ENCODE measurements around the gene TSC22D4. TPM values are rescaled to one million over a fixed set of nuclear protein-coding genes. Genes with fewer than 3 reads are reported as not detected.
"Not testable (repeated sequence)": the region's sequence is repeated elsewhere in the genome, so short reads cannot be mapped to it uniquely, and the experiment has no call there.

TSC22D4 gene
- polyA plus RNA-seq, result 10 to 100 TPM; 31.7 to 57.9 (median 49.6) TPM
- long read RNA-seq, donor 1, transcript TSC22D4-201 (5 exons, 2,383 nt), result major isoform, 13 of 48 reads
- long read RNA-seq, donor 1, partial matches to known transcripts, result 34 of 48 reads
- long read RNA-seq, donor 1, other reads (novel, unspliced or antisense), result 0 of 48 reads
- long read RNA-seq, donor 2, partial matches to known transcripts, result 5 of 9 reads
- long read RNA-seq, donor 2, other reads (novel, unspliced or antisense), result 0 of 9 reads
- long read RNA-seq, donor 3, partial matches to known transcripts, result 14 of 19 reads
- long read RNA-seq, donor 3, other reads (novel, unspliced or antisense), result 0 of 19 reads
- long read RNA-seq, donor 4, result 0 reads
- long read RNA-seq, donor 5, result 0 reads
- long read RNA-seq, donor 6, partial matches to known transcripts, result 9 of 16 reads
- long read RNA-seq, donor 6, other reads (novel, unspliced or antisense), result 0 of 16 reads
- long read RNA-seq, donor 7, transcript TSC22D4-201 (5 exons, 2,383 nt), result major isoform, 33 of 80 reads
- long read RNA-seq, donor 7, partial matches to known transcripts, result 46 of 80 reads
- long read RNA-seq, donor 7, other reads (novel, unspliced or antisense), result 0 of 80 reads
- long read RNA-seq, donor 8, partial matches to known transcripts, result 83 of 101 reads
- long read RNA-seq, donor 8, other reads (novel, unspliced or antisense), result 17 of 101 reads
- long read RNA-seq, donor 9, transcript TSC22D4-201 (5 exons, 2,383 nt), result major isoform, 5 of 6 reads
- long read RNA-seq, donor 9, partial matches to known transcripts, result 0 of 6 reads
- long read RNA-seq, donor 9, other reads (novel, unspliced or antisense), result 0 of 6 reads
- long read RNA-seq, donor 10, transcript TSC22D4-203 (3 exons, 1,071 nt), result minor isoform, 5 of 29 reads
- long read RNA-seq, donor 10, transcript TSC22D4-201 (5 exons, 2,383 nt), result major isoform, 8 of 29 reads
- long read RNA-seq, donor 10, partial matches to known transcripts, result 15 of 29 reads
- long read RNA-seq, donor 10, other reads (novel, unspliced or antisense), result 0 of 29 reads

- H3K27ac ChIP-seq (ENCODE audit: low read depth in 1 of 3, low read length in 2 of 3), result peak within 1 kb of the TSS; percentile 71 to 95 (median 93)
Observed at GRCh38 chr7:100478958-100479660, at the start of gene TSC22D4. TSS of gene TSC22D4 (minus strand) at chr7:100479214. CDS start at chr7:100478038, 1,176 bp downstream.

GRCh38 chr7:100528108-100528866 lies 49.3 kb upstream of the TSC22D4 start:
- not testable (repeated sequence) for H3K27ac ChIP-seq (ENCODE audit: low read depth in 1 of 3, low read length in 2 of 3); DNase-seq; H3K9me3 ChIP-seq (ENCODE audit: control insufficient read depth in 2 of 2, insufficient read depth in 1 of 2, low read depth in 1 of 2, low read length in 1 of 2); FAIRE-seq; H3K27me3 ChIP-seq (ENCODE audit: control insufficient read depth in 3 of 3, insufficient read depth in 3 of 3, low read length in 3 of 3); H3K36me3 ChIP-seq (ENCODE audit: control insufficient read depth in 3 of 3, insufficient read depth in 2 of 3, low read depth in 1 of 3, low read length in 3 of 3); H3K4me3 ChIP-seq (ENCODE audit: low read depth in 1 of 3, low read length in 3 of 3)
- WGBS, 3 donors, result 51 to 70% (median 65%) methylated on average over 12 of the region's 12 CpGs
- H3K4me1 ChIP-seq (ENCODE audit: control insufficient read depth in 3 of 3, insufficient read depth in 2 of 3, low read depth in 1 of 3, low read length in 2 of 3), result peaks cover 0 to 12% (median 0%) of the 10 kb centered on the region in 3 donors

More at GRCh38 chr7:100478958-100479660, at the start of gene TSC22D4:
- Histone ChIP-seq H3K36me3 (ENCODE audit: control insufficient read depth in 3 of 3, insufficient read depth in 2 of 3, low read depth in 1 of 3, low read length in 3 of 3) (peaks cover 0 to 30% (median 3%) of the 10 kb centered on the region in 3 donors), H3K27me3 (ENCODE audit: control insufficient read depth in 3 of 3, insufficient read depth in 3 of 3, low read length in 3 of 3) (no peaks in the 10 kb centered on the region), H3K9me3 (ENCODE audit: control insufficient read depth in 2 of 2, insufficient read depth in 1 of 2, low read depth in 1 of 2, low read length in 1 of 2) (no peaks in the 10 kb centered on the region), H3K4me1 (ENCODE audit: control insufficient read depth in 3 of 3, insufficient read depth in 2 of 3, low read depth in 1 of 3, low read length in 2 of 3) (peaks cover 0 to 34% (median 13%) of the 10 kb centered on the region in 3 donors), H3K4me3 (ENCODE audit: low read depth in 1 of 3, low read length in 3 of 3) (peak within 1 kb of the TSS; percentile 92 to 99 (median 96))
- 0 to 2% (median 2%) methylated on average over 17 to 27 of the region's 27 CpGs for WGBS, 3 donors
- DNase-seq (peak; percentile 94 to 96), FAIRE-seq (no peak)

GRCh38 chr7:100523192-100523591 lies 44.2 kb upstream of the TSC22D4 start:
- DNase-seq; H3K36me3 ChIP-seq (ENCODE audit: control insufficient read depth in 3 of 3, insufficient read depth in 2 of 3, low read depth in 1 of 3, low read length in 3 of 3); H3K27ac ChIP-seq (ENCODE audit: low read depth in 1 of 3, low read length in 2 of 3); H3K4me3 ChIP-seq (ENCODE audit: low read depth in 1 of 3, low read length in 3 of 3); H3K9me3 ChIP-seq (ENCODE audit: control insufficient read depth in 2 of 2, insufficient read depth in 1 of 2, low read depth in 1 of 2, low read length in 1 of 2); H3K27me3 ChIP-seq (ENCODE audit: control insufficient read depth in 3 of 3, insufficient read depth in 3 of 3, low read length in 3 of 3); FAIRE-seq; H3K4me1 ChIP-seq (ENCODE audit: control insufficient read depth in 3 of 3, insufficient read depth in 2 of 3, low read depth in 1 of 3, low read length in 2 of 3): not testable (repeated sequence)
- 92 to 95% (median 94%) methylated on average over 11 to 32 of the region's 34 CpGs for WGBS, 3 donors

GRCh38 chr7:100521909-100522593 lies 43.0 kb upstream of the TSC22D4 start:
- H3K27ac ChIP-seq (ENCODE audit: low read depth in 1 of 3, low read length in 2 of 3); H3K9me3 ChIP-seq (ENCODE audit: control insufficient read depth in 2 of 2, insufficient read depth in 1 of 2, low read depth in 1 of 2, low read length in 1 of 2); H3K4me1 ChIP-seq (ENCODE audit: control insufficient read depth in 3 of 3, insufficient read depth in 2 of 3, low read depth in 1 of 3, low read length in 2 of 3); H3K4me3 ChIP-seq (ENCODE audit: low read depth in 1 of 3, low read length in 3 of 3); H3K27me3 ChIP-seq (ENCODE audit: control insufficient read depth in 3 of 3, insufficient read depth in 3 of 3, low read length in 3 of 3); H3K36me3 ChIP-seq (ENCODE audit: control insufficient read depth in 3 of 3, insufficient read depth in 2 of 3, low read depth in 1 of 3, low read length in 3 of 3); FAIRE-seq: not testable (repeated sequence)
- 56 to 81% (median 75%) methylated on average over 2 of the region's 3 CpGs for WGBS, 3 donors
- peak in 1 of 2 donors; percentile 37 for DNase-seq

GRCh38 chr7:100521076-100521475 lies 42.1 kb upstream of the TSC22D4 start:
- FAIRE-seq (no peak), DNase-seq (no peak)
- H3K4me3 ChIP-seq (ENCODE audit: low read depth in 1 of 3, low read length in 3 of 3), result no peak overlapping the region
- H3K36me3 ChIP-seq (ENCODE audit: control insufficient read depth in 3 of 3, insufficient read depth in 2 of 3, low read depth in 1 of 3, low read length in 3 of 3), result no peaks in the 10 kb centered on the region
- no peaks in the 10 kb centered on the region for H3K9me3 ChIP-seq (ENCODE audit: control insufficient read depth in 2 of 2, insufficient read depth in 1 of 2, low read depth in 1 of 2, low read length in 1 of 2)
- 33 to 74% (median 54%) methylated on average over 2 of the region's 2 CpGs for WGBS, 3 donors
- no peak overlapping the region for H3K27ac ChIP-seq (ENCODE audit: low read depth in 1 of 3, low read length in 2 of 3)
- no peaks in the 10 kb centered on the region for H3K4me1 ChIP-seq (ENCODE audit: control insufficient read depth in 3 of 3, insufficient read depth in 2 of 3, low read depth in 1 of 3, low read length in 2 of 3)
- H3K27me3 ChIP-seq (ENCODE audit: control insufficient read depth in 3 of 3, insufficient read depth in 3 of 3, low read length in 3 of 3), result no peaks in the 10 kb centered on the region

GRCh38 chr7:100520138-100520537 lies 41.1 kb upstream of the TSC22D4 start:
- no peak for FAIRE-seq
- no peaks in the 10 kb centered on the region for H3K9me3 ChIP-seq (ENCODE audit: control insufficient read depth in 2 of 2, insufficient read depth in 1 of 2, low read depth in 1 of 2, low read length in 1 of 2)
- no peaks in the 10 kb centered on the region for H3K27me3 ChIP-seq (ENCODE audit: control insufficient read depth in 3 of 3, insufficient read depth in 3 of 3, low read length in 3 of 3)
- H3K36me3 ChIP-seq (ENCODE audit: control insufficient read depth in 3 of 3, insufficient read depth in 2 of 3, low read depth in 1 of 3, low read length in 3 of 3), result no peaks in the 10 kb centered on the region
- no peak overlapping the region for H3K27ac ChIP-seq (ENCODE audit: low read depth in 1 of 3, low read length in 2 of 3)
- H3K4me3 ChIP-seq (ENCODE audit: low read depth in 1 of 3, low read length in 3 of 3), result no peak overlapping the region
- no peak for DNase-seq
- no peaks in the 10 kb centered on the region for H3K4me1 ChIP-seq (ENCODE audit: control insufficient read depth in 3 of 3, insufficient read depth in 2 of 3, low read depth in 1 of 3, low read length in 2 of 3)
- 10 to 24% (median 18%) methylated on average over 1 of the region's 1 CpG for WGBS, 3 donors

GRCh38 chr7:100519580-100519979 lies 40.6 kb upstream of the TSC22D4 start:
- no peaks in the 10 kb centered on the region for H3K9me3 ChIP-seq (ENCODE audit: control insufficient read depth in 2 of 2, insufficient read depth in 1 of 2, low read depth in 1 of 2, low read length in 1 of 2)
- DNase-seq, result no peak
- no peaks in the 10 kb centered on the region for H3K4me1 ChIP-seq (ENCODE audit: control insufficient read depth in 3 of 3, insufficient read depth in 2 of 3, low read depth in 1 of 3, low read length in 2 of 3)
- FAIRE-seq, result no peak
- H3K27ac ChIP-seq (ENCODE audit: low read depth in 1 of 3, low read length in 2 of 3), result no peak overlapping the region
- H3K36me3 ChIP-seq (ENCODE audit: control insufficient read depth in 3 of 3, insufficient read depth in 2 of 3, low read depth in 1 of 3, low read length in 3 of 3), result no peaks in the 10 kb centered on the region
- H3K4me3 ChIP-seq (ENCODE audit: low read depth in 1 of 3, low read length in 3 of 3), result no peak overlapping the region
- 87 to 89% (median 89%) methylated on average over 6 of the region's 6 CpGs for WGBS, 3 donors
- H3K27me3 ChIP-seq (ENCODE audit: control insufficient read depth in 3 of 3, insufficient read depth in 3 of 3, low read length in 3 of 3), result no peaks in the 10 kb centered on the region
